Stimulated activated naive CD4-positive, alpha-beta T cell treated with Interleukin-2 at 50 U/mL for 16 hours (primary cell): ENCODE results near the gene MAP4K3.
"Not testable (repeated sequence)": the region's sequence is repeated elsewhere in the genome, so short reads cannot be mapped to it uniquely, and the experiment has no call there.

Source experiments
- DNase-seq: peaks from one replicate; lab custom pipeline; 2025; lab: John Stamatoyannopoulos, UW

The MAP4K3 gene

DNA sequence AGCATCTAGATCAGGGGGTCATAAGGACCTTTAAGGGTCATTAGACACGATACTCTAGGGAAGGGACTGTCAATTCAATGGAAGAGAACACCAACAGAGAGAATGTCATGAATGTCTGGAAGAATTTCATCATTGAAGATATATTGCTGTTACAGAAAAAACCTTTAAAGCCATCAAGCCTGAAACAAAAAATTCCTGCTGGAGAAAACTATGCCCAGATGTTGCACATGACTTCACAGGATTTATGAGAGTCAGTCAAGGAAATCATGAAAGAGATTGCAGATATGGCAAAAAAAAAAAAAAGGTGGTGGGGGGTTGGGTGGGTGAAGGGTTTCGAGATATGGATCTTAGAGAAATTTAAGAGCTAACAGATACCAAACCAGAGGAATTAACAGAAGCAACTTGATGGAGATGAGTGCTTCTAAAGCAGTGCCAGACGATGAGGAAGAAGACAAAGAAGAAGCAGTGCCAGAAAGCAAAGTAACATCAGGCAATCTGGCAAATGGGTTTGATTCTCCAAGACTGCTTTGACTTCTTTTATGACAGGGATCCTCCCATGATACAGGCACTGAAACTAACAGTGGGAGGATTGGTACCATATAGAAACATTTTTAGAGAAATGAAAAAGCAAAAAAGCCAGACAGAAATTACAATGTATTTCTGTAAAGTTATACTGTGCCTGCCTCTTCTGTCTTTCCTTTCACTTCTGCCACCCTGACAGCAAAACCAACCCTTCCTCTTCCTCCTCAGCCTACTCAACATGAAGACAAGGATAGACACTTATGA is 28.5 kb downstream of the MAP4K3 start:
- no peak for DNase-seq

DNA sequence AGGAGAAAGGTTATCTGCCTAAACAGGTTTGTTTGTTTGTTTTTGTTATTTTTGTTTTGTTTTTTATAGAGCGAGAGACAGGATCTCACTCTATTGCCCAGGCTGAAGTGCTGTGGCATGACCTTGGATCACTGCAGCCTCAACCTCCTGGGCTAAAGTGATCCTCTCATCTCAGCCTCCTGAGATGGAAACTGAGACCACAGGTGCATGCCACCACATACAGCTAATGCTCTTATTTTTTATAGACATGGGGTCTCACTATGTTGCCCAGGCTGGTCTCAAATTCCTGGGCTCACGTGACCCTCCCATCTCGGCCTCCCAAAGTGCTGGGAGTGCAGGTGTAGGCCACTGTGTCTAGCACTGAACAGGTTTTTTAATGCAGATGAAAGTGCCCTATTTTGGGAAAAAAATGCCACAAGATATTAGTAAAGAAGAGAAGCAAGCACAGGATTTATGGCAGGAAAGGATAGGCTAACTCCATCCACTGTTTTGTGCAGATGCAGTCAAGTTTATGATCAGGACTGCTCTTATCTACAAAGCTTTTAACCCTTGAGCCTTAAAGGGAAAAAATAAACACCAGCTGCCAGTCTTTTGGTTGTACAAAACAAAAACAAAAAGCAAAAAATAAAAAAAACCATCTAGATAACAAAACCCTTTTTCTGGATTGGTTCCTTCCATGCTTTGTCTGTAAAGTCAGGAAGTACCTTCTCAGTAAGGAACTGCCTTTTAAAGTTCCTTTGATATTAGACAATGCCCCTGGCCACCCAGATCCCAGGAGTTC is 29.4 kb downstream of the MAP4K3 start:
- DNase-seq, result no peak

DNA sequence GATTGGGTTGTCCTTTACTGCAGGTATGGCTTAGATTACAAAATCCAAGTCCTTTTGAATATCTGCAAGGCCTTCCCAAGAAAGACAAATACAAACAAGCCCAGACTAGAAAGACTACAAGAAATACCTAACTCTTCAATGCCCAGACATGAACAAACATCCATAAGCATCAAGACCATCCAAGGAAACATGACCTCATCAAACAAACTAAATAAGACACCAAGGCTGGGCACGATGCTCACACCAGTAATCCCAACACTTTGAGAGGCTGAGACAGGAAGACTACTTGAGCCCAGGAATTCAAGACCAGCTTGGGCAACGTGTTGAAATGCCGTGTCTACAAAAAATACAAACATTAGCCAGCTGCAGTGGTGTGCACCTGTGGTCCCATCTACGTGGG is 31.7 kb downstream of the MAP4K3 start:
- no peak for DNase-seq

DNA sequence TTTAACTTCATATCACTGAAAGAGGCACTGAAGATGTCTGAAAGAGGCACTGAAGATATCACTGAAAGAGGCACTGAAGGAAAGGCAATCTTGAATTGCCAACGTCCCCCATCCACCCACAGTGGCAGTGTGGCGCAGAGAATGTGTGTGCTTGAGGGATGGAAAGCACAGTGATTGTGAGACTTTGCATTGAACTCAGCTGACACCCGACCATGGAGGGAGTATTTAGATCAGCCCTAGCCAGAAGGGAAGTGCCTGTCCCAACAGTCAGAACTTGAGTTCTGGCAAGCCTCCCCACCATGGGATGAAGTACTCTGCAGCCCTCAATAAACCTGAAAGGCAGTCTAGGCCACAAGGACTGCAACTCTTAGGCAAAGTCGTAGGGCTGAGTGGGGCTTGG is 33.8 kb downstream of the MAP4K3 start:
- no peak for DNase-seq

DNA sequence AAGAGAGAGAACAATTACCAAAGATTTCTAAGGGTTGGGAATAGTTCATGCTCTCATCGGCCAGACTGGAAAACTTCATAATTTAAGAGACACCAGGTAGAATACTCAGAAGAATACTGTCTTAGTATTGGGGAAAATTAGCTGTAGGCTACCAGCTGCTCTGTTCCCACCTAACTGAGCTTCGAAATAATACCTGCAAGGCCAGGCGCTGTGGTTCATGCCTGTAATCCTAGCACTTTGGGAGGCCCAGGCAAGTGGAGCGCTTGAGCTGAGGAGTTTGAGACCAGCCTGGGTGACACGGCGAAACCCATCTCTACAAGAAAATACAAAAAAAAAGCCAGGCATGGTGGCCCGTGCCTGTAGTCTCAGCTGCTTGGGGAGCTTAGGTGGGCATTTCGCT is 35.8 kb downstream of the MAP4K3 start:
- no peak for DNase-seq

DNA sequence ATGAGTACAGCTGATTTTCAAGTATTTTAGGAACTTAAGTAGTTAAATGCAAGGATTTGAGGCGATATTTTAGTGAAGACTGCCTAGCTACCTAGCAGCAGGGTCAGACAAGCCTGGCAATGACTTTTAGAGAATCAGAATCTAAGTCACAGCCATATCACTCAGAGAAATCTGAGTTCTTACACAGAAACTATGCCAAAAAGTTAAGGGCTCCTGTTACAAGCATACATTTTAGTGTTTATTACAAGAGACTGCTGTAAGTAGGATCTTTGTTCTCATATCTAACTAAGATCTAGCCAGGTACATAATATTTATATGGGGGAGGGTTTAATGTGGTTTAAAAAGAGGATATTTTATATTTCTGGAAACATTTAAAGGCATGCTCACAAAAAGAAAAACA is 37.5 kb downstream of the MAP4K3 start:
- no peak for DNase-seq

DNA sequence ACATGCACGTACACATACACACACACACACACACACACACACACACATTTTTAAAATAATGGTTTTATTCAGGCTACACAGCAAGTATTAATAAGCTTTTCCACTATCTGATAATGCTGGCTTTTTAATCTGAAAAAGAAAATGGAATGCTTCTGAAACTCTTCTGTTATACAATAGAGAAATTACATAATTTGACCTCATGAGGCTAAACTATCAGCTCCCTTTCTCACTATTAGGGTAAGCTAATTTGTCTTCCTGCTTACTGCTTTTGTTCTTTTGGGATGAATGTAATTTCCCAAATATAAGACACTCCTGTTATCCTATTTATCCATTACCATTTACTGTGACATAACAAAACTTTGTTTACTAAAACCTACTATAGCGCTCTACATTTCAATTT is 41.8 kb downstream of the MAP4K3 start:
- no peak for DNase-seq

DNA sequence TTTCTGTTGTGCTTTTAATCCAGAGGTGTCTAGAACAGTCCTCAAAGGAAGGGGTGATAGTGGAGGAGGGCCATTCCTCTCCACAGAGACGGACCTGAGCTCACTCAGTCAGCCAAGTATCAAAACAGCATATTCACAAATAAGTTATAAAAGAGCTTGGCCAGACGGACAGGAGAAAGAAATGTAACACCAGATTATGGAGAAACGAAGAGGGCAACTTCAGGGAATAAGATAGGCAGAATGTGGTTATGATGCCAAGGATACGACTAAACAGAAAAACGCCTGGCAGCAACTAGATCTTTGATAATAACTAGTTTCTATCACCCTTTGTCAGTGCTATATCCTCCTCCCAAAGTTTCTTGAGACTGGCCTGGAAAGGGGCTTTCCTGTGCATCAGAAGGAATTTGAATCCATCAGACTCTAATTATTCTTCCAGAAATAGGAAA is 42.5 kb downstream of the MAP4K3 start:
- no peak for DNase-seq

DNA sequence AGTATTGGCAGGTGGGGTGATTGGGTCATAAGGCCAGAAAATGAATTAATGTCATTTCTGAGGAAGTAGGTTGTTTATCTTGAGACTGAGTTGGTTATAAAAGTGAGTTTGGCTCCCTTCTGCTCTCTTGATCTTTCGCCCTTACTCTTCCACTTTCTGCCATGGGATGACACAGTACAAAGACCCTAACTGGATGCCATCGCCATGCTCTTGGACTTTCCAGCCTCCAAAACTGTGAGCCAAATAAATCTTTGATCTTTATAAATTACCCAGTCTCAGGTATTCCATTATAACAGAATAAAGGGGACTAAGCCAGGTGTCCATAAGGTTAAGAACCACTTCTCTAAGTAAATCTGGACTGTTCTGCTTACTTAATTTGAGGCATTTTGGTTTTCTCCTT is 44.4 kb downstream of the MAP4K3 start:
- DNase-seq, result no peak

DNA sequence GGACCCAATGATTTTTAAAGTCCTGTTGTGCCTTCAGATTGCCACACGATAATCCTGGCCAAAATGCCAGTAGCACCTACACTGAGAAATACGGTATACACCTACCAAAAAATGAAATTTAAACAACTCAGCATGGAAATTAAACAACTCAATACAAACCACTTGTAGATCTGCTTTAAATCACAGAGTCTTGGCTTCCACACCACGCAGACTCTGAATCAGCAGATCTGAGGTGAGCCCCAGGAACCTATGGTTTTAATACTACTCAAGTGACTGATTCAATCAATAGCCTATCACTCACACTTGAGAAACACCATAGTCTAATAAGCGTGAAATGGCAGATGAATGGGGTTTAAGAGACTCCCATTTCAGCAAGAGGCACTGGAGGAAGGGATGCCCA is 46.9 kb downstream of the MAP4K3 start:
- DNase-seq, result no peak

DNA sequence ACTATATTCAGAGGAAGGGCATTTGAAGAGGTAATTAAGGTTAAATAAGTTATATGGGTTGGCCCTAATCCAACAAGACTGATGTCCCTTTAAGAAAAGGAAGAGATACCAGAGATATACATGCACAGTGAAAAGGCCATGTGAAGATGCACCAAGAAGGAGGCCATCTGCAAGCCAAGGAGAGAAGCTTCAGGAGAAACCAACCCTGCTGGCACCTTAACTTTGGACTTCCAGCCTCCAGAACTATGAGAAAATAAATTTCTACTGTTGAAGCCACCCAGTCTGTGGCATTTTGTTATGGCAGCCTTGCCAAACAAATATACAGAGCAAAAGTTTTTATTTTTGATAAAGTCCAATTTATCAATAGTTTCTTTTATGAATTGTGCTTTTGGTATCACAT is 51.0 kb downstream of the MAP4K3 start:
- no peak for DNase-seq

DNA sequence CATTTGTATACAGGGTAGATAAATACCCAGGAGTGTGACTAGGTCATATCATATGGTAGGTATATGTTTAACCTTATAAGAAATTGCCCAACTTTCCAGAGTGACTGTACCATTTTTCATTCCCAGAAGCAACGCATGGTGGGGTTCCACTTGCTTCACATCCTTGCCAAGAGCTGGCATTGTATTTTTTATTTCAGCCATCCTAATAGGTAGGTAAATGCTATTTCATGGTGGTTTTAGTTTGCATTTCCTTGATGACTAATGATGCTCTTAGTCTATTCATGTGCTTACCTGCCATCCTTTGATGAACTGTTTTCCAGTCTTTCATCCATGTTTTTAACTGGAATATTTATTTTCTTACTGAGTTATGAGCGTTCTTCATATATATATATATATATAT is 51.9 kb downstream of the MAP4K3 start:
- DNase-seq, result no peak

DNA sequence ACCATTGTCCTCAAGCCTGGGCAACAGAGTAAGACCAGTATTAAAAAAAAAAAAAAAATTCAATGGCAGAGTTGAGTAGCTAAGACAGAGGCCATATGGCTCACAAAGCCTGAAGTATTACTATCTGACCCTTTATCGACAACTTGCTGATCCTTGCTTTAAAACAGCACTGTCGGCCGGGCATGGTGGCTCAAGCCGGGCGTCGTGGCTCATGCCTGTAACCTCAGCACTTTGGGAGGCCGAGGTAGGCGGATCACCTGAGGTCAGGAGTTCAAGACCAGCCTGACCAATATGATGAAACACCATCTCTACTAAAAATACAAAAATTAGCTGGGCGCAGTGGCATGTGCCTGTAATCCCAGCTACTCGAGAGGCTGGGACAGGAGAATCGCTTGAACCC is 53.0 kb downstream of the MAP4K3 start:
- not testable (repeated sequence) for DNase-seq

DNA sequence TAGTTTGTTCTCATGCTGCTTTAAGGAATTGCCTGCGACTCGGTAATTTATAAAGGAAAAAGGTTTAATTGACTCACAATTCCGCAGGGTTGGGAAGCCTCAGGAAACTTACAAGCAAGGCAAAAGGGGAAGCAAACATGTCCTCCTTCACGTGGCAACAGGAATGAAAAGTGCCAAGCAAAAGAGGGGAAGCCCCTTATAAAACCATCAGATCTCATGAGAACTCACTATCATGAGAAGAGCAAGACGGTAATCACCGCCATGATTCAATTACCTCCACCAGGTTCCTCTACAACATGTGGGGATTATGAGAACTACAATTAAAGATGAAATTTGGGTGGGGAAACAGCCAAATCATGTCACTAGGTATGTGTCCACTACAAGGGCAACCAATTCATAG is 53.9 kb downstream of the MAP4K3 start:
- DNase-seq, result no peak

DNA sequence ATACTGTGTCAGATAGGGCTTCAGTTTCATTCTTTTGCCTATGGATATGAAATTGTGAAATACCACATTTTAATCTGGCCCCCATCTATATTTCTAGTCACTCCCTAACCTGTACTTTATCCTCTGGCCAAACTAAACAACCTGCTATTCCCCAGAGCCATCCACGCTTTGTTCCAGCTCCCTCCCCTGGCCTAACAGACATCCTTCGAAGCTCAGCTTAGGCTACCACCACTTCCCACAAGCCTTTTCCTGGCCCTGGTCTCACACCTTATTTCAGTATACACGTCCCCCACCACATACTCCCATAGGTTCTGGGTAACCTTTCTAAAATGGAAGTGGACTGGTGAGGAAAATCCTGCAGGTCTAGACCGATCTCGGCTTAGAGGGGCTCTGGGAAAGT is 55.4 kb downstream of the MAP4K3 start:
- DNase-seq, result no peak

DNA sequence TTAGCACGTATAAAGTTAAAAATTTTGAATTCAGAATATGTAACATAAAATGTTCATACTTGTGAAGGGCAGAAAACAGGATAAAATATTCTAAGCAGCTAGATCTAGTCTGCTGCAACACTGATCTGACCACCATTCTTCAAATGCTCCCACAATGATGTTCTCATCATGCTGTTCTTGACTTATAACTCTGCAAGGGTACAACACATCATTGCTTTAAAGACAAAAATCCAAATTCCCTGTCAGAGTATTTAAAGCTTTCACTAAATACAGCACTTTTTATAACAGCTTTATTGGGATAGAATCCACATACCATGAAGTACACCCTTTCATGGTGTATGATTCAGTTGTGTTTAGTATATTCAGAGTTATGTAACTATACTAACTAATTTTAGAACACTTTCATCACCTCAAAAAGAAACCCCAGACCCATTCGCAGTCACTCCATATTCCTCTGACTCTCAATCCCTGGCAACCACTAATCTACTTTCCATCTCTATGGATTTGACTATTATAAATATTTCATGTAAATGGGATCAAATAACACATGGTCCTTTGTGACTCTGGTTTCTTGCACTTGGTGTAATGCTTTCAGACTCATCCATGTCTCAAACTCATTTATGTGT is 56.4 kb downstream of the MAP4K3 start:
- no peak for DNase-seq

DNA sequence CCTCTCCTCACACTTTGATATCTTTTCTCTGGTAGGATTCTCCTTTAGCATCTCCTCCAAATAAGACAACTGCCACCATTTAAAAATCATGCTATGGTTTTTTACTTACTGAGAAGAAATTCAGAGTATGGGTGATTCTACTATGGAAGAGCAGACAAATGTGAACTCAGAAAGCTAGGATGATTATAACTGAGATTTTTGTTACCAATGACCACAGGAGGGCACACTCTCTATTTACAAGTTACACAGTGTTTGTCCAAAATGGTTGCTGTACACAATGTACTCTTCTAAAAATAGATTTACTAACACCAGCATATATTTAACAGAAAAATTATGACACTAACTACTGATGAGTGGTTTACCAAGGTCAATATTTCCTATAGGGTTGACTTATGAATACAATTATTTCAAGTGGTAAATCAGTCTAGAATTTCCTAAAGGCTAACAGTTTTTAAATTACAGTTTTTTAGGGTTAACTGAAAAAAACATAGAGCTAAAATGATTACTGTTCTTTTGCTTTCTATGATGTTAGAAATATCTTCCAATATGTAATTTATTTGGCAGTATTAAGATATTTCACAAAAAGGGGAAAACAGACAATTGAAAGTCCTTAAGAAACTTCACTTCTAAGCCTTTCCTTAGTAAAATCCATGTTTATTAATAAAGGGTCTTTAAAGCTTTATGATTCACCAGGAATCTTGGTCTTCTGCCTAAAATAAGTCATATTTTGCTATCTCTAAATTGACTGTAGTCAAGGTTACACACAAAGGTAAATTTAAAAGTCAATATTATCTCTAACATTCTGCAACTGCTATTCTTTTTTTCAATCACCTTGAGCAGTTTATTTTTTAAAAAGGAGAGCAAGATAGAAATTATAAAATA is 57.2 kb downstream of the MAP4K3 start:
- no peak for DNase-seq

DNA sequence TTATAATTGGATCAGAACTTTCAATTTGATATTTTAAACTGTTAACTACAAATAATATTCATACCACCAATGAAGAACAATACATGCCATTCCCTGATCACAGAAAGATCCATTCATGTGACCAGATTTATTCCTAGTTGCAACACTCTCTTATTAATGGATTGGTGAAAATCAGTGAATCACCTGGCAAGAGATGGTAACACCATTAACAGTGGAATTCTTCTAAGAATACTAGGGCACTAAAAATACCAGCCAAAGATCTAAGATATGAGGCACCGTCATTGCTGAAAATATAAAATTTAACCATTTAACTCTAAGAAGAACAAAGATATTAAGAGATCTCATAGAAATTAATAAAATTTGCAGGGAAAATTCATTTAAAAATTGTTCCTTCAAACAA is 58.1 kb downstream of the MAP4K3 start:
- no peak for DNase-seq

DNA sequence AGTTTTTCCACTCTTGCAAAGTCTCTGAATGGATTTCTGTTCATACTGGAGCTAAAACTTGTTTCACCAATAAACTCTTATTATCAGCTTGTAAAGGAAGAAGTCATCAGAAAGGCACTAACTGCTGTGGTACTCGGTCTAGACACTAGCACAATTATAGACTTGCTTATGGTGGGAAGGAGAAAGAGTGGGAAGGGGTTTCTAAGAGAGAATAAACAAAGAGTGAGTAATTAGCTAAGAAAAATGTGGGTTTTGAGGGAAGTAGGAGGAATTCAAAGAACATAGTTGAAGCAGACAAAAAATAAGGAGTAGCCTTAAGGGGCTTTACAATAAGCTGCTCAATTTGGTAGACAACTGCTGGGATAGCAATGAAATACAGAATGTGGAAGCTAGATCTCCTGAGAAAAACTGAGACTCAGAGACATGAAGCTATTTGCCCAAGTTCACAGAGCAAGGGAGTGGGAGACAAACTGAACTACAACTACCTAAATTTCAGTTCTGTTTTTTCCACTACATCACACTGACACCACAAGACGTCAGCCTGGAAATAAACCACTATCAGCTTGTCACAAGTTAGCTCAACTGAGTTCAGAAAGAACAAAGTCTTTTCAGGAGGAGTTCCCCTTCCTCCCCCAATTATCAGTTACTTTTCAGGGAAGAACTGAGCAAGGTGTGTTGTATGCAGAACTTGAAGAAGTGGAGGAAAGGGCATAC is 59.7 kb downstream of the MAP4K3 start:
- DNase-seq, result no peak

DNA sequence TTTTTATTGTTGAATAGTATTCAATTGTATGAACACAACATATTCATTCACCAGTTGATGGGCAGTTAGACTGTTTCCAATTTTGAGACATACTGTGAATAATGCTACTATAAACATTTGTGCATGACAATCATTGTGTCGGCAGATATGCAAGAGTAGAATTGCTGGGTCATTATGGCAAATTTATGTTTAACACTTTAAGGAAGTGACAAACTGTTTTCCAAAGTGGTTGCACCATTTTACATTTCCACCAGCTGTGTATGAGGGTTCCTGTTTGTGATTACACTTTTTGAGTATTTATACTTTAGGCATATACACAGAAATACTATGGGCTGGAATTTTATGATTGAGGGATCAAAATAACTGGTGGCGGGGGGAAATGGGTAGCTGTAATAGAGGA is 61.2 kb downstream of the MAP4K3 start:
- no peak for DNase-seq

DNA sequence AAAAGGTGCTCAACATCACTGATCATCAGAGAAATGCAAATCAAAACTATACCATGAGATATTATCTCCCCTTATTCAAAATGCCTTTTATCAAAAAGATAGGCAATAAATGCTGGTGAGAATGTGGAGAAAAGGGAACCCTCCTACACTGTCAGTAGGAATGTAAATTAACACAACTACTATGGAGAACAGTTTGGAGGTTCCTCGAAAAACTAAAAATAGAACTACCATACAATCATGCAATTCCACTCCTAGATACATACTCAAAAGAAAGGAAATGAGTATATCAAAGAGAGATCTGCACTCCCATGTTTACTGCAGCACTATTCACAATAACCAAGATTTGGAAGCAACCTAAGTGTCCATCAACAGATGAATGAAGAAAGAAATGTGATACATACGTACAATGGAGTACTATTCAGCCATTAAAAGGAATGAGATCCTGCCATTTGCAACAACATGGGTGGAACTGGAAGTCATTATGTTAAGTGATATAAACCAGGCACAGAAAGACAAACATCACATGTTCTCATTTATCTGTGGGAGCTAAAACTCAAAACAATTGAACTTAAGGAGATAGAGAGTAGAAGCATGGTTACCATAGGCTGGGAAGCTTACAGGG is 63.8 kb downstream of the MAP4K3 start:
- no peak for DNase-seq
